CD4-positive, alpha-beta T cell treated with Interleukin-4 for 4 hours (primary cell): ENCODE data around the gene STX16.
"Not testable (repeated sequence)": the region's sequence is repeated elsewhere in the genome, so short reads cannot be mapped to it uniquely, and the experiment has no call there.

Experiments used
- DNase-seq: peaks from one replicate; pipeline ENCODE4 v3.0.0-alpha.2; 2020

The STX16 gene

DNA sequence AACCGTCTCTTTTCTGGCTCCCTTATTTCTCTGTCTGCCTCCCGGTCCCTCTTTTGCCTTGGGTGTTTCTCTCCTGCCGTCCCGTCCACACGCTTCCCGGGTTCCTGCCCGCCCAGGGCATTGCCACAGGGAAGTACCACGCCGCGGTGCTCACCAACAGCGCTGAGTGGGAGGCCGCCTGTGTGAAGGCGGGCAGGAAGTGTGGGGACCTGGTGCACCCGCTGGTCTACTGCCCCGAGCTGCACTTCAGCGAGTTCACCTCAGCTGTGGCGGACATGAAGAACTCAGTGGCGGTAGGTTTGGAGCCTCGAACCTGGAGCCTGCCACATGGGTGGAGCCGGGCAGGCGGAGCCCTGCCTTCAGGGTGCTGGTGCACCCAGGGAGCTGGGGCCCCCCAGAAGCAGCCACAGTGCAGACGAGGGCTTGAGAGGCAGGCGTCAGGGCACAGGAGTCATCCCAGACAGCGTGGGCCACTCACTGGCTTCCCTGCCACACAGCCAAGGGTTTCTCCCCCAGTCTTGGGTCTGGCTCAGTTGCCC is 62.8 kb downstream of the STX16 start:
- no peak for DNase-seq

DNA sequence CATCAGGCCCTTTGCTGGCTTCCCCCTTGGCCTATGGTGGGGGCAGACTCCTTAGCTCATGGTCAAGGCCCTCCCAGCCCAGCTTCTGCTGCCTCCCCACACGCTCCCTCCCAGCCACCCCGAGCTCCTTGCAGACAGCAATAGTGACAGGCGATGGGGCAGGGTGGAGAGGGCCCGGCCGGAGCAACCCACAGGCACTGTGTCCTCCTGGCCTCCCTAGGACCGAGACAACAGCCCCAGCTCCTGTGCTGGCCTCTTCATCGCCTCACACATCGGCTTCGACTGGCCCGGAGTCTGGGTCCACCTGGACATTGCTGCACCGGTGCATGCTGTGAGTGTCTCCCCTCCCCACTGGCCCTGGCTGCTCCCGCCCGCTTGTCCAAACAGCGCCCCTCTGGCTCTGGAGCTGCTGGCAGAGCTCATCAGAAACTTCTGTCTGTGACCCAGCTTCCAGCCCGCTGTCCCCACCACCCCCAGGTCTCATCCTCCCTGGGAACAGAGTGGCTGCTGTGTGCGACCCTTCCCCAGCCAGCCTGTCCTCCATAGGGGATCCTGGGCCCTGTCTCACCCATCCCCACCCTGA is 63.3 kb downstream of the STX16 start:
- no peak for DNase-seq

DNA sequence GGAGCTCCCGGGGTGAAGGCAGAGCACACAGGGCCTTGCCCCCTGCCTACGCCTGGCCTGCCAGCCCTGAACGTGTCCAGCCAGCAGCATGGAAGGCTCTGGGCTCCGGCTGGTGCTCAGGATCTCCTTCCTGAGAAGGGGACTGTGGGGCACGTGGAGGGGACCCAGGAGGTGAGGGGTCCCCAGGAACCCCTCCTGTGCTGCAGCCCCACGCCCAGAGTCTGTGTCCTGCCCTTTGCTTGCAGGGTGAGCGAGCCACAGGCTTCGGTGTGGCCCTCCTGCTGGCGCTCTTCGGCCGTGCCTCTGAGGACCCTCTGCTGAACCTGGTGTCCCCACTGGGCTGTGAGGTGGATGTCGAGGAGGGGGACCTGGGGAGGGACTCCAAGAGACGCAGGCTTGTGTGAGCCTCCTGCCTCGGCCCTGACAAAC is 63.9 kb downstream of the STX16 start:
- no peak for DNase-seq

DNA sequence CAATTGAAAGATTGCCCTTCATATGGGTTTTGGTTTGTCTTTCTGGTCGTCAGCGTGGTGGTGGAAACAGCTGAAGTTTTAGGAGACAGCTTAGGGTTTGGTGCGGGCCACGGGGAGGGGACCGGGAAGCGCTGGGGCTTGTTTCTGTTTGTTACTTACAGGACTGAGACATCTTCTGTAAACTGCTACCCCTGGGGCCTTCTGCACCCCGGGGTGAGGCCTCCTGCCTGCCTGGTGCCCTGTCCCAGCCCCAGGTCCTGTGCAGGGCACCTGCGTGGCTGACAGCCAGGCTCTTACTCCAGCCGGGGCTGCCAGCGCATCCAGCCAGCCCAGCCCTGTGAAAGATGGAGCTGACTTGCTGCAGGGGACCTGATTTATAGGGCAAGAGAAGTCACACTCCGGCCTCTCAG is 64.3 kb downstream of the STX16 start:
- DNase-seq, result no peak

DNA sequence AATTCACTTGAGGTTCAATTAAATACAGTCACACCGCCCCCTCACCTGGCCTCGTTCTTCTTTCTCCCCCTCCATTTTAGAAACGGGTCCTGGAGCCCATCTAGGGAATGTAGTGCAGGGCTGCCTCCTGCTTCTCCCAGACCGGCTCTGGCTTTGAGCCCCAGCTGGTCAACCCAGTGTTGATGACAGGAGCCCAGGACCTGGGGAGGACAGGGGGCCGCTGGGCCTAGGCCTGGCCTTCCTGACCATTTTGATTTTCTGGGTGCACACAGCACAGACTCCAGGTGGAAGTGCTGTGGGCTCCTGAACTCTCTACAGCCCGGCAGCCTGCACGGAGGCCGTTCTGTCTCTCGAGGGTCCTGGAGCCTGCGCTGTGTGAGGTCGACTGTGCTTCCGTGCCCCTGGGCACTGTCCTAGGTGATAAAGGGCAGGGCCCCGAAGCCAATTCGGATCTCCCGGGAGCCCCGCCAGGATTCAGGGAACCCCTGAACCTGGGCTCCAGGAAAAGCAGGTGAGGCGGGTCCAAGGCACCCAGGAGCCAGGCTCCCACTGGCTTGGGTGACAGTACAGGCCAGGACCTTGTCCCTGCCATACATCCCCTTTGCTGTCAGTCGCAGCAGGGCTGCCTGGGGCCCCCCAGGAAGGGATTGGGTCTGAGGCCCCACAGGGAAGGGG is 64.9 kb downstream of the STX16 start:
- DNase-seq, result no peak

DNA sequence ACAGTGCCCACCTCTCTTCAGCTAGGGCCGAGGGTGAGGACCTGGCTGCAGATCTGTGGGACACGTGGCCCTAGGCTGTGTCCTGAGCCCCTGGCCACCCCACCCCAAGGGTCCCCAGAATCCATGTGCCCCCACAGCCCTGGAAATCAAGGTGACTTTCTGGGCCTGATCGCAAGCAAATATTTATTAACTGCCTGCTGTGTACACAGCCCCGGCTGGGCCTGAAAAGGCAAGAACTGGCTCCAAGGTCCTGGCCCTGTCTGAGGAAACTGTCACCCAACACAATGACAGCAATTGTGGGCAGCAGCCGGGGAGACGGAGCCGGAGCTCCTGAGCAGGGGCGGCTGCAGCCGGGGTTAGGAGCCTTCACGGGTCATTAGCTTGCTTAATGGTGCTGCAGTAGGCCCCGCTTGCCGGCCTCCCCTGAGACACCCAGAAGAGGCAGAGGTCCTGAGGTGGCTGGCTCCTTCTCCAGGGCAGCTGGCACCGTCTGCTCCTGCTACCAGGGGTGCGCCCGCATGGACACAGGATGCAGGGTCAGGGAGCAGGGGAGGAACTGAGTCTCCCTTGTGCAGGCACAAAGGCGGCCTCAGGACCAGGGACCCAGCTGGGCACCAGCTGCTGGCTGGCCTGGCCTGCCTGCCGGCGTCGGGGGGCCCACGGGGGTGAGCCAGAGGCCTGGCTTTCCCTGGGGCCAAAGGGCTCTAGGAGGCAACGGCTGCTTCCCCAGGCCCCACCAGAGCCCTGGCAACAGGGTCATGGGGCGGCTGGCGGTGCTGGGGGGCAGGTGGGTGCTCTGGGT is 65.6 kb downstream of the STX16 start:
- DNase-seq, result no peak

DNA sequence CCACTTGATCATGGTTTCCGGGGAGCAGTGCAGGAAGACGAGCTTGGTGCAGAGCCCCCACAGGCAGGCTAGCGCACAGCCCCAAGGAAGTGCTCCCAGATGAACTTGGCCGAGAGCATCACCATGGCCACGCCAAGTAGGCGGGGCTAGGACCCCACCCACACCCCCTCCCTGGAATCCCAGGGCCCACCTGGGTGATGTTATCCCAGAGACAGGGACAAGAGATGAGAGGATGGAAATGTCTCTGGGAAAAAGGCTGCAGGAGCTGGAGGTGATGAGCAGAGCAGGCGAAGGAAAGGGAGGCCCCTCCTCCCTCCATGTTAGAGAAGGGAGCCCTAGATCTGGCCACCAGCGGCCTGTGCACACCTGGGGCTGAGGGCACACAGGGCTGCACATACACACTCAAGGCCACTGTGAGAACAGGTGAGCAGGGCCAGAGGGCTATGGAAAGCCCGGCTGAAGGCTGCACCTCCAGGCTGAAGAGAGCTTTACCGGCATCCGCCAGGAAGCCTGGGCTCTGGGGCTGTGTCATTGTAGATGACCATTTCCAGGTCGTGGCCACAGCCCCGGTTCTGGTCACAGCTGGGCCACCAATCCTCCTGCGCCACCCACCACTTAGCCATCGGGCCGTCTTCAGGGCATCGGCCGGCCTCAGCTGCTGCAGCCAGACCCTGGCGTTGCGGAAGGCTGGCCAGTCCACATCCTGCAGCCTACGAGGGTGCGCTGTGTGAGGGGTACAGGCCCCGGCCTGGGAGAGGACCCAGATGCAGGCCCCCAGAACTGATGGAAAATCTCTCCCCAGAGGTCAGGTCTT is 66.4 kb downstream of the STX16 start:
- DNase-seq, result no peak

DNA sequence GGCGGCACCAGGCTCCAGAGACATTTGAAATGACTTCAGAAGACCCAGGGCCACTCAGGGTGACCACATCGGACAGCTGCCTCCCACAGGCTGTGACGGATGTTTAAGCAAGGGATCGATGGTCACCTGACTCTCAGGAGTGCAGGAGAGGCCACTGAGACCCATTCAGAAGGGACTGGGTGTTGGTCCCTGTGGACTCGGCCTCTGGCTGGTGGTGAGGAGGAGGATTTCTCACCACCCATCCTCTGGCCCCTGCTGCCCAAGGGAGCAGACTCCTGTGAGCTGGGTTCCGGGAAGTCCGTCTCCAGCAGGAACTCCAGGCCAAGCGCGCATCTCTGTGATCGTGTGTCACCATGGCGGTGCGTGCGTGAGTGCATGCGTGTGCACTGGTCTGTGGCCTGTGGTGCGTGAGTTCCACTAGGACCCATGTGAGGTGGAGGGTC is 67.1 kb downstream of the STX16 start:
- DNase-seq, result no peak

DNA sequence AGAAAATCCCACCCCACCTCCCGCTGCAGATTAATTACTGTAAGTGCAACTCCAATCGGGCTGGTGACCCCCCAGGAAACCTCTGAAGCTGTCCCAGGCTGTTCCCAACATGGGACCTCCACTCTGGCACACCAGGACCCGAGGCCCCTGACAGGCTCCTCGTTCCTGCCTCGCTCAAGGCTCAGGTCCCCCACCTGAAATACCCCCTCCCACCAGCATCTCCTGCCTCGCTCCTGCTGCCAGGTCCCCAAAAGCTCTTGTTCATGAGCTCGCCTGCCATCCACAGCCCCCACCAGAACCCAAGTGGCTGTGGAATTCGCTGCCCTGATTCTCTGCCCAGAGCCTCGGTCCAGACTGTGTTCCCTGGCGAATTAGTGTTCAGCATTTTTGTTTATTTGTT is 67.6 kb downstream of the STX16 start:
- DNase-seq, result no peak

DNA sequence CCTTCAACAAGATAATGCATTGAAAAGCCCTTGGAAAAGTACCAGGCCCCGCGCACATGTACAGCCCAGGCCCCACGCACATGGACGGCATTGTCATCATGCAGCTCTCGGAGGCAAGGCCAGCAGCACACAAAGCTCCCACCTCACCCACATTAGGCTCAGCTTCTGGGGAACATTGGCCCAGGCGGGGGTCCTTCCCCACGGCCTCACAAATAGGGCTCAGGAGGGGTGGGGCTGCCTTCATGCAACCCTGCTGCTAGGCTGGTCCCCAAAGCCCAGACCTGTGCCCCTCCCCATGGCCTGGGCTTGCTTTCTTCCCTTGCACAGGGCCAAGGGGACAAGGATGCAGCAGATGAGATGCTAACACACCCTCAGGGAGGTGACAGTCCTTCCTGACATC is 68.2 kb downstream of the STX16 start:
- no peak for DNase-seq

DNA sequence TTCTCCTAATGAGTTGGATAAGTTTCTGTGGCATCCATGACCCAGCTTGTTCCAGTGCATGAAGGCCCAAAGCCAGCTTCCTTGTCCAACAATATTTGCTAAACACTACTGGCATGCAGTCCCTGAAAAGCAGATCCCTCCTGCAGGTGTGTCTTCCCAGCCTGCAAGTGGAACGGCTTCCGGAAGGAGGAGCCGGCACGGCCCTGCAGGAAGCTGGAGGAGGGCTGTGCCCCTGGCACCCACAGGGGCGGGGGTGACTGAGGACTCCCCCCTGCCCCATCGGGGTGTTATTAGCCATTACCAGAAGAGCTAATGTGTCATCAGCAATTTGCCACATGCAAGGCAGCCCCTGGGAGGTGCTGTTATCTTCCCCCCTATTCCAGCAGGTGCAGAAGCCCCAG is 68.9 kb downstream of the STX16 start:
- DNase-seq, result no peak

DNA sequence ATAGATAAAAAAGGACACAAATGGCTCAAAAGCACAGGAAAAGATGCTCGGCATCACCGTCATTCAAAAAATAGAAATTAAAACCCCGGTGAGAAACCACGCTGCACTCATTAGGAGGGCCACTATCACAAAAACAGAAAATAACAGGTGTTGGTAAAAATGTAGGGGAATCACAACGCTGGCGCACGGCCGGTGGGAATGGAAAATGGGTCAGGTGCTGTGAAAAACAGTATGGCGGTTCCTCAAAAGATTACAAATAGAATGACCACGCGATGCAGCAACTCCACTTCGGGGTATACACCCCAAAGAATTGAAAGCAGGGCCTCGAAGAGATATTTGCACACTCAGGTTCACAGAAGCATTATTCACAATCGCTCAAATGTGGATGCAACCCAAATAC is 69.8 kb downstream of the STX16 start:
- no peak for DNase-seq

DNA sequence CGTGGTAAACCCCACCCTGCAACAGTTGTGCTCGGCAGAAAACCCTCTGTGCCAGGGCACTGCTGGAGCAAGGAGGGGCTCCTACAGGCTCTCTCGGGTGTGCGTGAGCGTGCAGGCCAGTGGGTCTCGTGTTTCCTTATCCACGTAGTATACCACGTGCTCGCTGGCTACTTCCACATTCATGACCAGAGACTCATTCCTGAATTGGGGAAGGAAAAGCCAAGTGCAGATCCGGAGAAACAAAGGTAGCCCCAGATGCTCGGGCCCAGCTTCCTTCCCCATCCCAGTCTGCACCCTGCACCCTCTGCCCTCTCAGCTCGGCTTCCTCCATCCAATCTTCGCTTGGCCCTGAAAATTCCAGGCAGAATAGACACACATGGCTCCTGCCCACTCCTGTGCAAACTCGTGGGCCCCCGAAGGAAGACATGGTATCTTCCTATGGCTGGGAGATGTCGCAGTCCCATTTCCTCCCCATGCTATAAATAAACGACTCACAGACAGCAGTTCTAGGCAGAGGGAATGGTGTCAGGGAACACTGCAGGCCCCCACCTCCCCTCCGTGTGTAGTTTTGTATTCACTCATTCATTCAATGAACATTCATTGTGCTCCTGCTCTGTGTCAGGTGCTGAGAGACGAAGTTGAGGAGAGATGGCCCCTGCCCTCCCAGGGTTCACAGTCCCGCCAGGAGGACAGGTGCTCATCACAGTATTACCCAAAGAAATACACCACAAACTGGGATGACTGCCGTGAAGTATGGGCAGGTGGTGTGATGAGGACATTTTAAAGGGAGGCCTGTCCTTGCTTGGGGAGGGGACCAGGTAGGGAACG is 71.1 kb downstream of the STX16 start:
- no peak for DNase-seq

DNA sequence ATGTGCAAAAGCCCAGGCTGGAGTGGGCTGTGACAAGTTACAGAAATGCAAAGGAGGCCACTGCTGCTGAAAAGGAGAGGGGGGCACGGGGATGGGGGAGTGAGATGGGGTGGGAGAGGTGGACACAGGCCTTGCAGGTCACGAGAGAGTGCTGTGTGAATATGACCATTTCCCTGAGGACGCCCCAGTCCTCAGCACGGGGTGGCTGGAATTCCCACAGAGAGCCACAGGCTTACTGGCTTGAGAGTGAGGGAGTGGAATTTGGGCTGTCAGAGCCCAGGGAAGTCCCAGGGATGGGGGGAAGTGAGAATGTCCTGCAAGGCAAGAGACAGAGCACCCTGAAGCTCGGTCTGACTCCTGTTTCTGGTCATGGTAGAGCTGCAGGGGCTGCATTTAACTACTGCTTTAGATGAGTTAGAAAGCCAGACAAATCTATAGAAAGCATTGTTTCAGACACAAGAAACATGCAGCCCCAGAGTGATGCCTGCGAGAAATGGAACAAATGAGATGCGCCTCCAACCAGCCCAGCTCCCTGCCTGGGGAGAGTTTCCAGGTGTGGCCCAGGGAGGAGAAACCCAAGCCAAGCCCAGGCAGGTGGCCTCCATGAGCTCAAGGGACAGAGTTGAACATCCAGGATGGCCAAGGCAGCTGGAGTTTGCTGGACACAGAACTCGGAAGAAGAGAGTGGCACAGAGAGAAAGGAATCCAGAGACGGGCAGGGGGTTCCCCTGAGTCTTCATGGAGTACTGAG is 72.0 kb downstream of the STX16 start:
- DNase-seq, result no peak

DNA sequence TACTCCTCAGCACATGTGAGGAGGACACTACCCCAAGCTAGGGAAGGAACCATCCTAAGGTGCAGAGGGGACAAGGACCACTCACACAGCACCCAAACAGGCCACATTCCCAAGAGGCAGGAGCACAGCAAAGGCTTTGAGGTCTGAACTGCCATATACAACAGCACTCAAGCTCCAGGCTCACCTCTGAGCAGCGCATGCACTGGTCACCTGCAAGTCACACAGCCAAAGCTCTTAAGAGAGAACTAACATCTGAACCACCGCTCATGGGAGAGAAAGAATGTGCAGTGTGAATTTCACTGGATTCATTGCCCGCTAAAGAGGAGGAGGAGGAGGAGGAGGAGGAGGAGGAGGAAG is 72.5 kb downstream of the STX16 start:
- no peak for DNase-seq

DNA sequence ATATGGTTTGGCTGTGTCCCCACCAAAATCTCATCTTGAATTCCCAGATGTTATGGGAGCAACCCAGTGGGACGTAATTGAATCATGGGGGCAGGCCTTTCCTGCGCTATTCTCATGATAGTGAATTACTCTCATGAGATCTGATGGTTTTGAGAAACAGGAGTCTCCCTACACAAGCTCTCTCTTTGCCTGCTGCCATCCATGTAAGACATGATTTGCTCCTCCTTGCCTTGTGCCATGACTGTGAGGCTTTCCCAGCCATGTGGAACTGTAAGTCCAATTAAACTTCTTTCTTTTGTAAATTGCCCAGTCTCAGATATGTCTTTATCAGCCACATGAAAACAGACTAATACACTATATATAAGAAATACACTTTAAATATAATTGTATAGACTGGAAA is 75.1 kb downstream of the STX16 start:
- DNase-seq, result not testable (repeated sequence)
